GM18858 (cell line): ENCODE measurements around the gene CCDC6.
"Not testable (repeated sequence)": the region's sequence is repeated elsewhere in the genome, so short reads cannot be mapped to it uniquely, and the experiment has no call there.

Experiments used
- ATAC-seq: cut with Tn5 transposase; IDR thresholded peaks from one replicate; pipeline ENCODE4 v1.9.1; 2021; ENCODE audit not compliant: unreplicated experiment

The CCDC6 gene

DNA sequence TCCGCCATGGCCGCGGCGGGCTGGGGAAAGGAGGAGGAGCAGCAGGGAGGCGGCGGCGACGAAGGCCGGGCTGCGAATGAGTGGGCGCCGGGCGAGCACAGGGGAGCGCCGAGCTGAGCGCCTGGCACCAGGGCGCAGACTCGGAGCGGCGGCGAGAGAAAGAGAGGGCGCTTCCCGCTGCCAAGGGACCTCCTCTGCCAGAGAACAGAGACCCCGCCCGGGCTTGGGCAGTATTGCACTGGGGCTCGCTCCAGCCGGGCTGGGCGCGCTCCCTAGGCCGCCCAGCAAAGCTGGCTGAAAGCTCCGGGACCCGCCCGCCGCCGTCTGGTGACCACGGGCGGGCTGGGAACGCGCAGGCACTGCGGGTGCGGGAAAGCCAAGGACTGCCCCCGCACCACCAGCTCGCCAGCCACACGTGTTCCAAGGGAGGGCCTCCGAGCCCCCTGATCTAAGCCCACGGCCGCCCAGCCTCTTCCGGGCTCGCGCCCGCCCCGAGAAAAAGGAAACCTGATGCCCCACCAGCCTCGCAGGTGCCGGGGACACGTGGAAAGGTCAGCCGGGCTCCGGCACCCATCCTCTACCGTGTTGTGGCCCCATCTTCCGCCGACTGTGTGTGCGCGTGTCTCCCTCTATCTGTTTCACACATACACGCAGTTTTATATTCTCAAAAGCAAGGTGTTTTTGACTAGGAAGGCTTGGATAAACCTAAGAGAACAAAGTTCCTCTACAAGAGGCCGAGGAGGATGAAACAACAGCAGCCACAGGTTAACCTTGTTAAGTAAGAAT is at the start of gene CCDC6:
Gene CCDC6, minus strand, starts transcription at position 140 of the 786 bp plus-strand sequence. Its CDS starts 132 bp downstream, at position 8.
- peak; percentile 75 for ATAC-seq

DNA sequence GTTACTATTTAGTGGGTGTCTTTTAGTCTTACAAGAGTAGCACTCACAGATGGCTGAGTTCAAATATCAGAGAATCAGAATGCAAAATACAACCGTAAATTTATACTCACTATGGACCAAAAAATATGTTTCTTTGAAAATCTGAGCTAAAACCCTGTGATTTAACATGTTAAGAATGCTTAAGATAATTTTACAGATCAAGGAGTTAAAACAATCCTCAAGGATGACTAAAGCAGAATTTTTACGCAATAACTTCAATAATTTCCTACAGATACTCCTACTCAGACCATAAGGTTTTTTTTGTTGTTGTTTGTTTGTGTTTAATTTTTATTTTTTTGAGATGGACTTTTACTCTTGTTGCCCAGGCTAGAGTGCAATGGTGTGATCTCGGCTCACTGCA is 47.9 kb upstream of the CCDC6 start:
- no peak for ATAC-seq

DNA sequence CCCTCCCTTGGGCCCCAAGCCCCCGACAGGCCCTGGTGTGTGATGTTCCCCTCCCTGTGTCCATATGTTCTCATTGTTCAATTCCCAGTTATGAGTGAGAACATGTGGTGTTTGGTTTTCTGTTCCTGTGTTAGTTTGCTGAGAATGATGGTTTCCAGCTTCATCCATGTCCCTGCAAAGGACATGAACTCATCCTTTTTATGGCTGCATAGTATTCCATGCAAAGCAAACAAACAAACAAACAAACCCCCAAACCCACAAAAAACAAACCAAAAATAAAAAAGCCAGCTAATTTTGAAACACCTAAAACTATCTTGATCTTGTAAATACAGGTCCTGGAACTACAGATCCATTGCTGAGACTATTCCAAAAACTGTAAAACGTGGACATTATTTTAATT is 47.4 kb upstream of the CCDC6 start:
- ATAC-seq, result not testable (repeated sequence)

DNA sequence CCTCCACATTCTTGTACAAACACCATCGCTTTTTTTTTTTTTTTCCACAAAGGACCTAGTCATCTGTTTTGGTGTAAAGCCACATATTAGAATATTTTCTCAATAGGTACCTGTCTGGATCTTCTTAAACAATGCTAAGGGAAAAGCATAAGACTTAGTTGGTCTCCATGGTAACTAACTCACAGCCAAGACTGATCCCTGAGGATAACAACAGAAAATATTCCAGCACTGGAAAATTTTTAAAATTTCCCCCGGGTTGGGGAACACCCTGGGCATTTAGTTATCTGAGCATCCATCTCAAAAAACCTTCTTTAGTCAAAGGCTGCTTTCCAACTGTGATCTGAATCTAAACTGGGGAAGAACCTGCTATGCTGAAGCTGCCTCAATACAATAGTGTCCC is 43.7 kb upstream of the CCDC6 start:
- ATAC-seq, result no peak

DNA sequence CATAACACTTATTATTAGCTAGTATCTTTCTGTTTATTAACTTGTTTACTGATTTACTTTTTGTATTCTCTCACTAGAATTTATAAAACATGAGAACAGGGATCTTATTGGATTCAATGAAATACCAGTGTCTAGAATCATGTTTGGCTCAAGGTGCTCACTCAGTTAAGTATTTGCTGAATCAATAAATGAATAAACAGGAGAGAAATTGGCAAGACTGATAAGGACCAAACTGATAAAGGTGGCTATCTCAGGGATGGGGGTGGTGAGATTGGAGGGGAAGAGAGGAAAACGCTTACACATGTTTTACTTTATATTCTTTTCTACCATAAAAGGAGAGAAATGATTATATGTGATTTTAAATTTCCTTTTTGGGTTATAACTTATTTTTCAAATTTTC is 43.3 kb upstream of the CCDC6 start:
- ATAC-seq, result no peak

DNA sequence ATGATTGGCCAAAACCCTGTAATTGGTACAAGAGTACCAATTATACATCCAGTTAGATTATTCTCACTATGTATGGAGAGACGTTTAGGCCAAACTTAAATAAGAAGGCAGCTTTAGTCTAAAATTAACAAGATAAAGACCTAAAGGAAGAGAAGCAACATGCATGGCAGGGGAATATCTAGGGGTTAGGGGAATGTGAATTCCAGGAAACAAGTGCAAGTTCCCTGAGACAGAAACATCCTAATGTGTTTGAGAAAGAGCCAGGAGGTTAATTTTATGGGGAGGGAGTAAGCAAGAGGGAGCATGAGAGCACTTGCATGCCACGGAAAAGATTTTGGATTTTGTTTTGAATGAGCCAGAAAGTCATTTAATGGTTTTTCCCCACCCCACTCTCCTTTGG is 39.6 kb upstream of the CCDC6 start:
- no peak for ATAC-seq

DNA sequence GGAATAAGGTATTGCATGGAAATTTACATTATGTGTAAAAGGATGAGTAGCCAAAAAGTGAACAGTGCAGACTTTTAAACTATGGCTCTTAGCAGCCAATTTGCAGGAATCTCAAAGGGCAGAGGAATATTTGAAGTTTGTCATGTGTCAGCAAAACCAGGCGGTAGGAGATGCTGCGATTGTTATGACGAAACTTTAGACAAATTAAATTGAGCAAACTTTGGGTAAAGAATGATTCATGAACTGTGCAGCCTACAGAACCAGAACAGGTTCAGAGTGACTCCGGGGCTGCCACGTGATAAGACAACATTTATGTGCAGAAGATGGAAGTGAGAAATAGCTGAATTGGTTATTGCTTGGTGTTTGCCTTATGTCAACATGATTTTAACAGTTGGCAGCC is 39.2 kb upstream of the CCDC6 start:
- ATAC-seq, result no peak

DNA sequence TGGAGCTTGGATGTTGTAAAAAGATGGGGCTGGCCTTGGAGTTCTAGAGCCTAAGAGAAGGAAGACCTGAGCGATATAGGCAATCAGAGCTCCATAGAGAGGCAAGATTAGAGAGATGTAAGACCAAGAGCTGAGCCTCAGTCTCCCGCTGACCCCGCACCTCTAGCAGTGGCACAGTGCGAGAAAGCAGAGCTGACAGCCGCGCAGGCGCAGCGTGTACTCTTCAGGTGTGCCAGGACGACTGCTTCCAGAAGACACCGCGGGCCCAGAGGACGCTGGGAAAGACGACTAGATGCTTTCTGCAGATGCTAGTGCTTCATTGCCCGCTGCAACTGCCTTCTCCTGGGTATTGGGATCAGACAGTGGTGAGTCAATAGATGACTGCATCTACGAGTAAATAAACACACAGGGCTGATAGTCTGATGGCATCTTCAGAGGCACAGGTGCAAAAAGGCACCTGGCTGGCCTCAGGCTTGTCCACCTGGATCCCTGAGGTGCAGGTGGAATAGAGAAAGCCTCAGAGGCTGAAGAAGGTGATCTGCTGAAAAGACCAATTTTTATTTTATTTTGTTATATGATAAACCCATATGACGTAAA is 38.1 kb upstream of the CCDC6 start:
- ATAC-seq, result no peak

DNA sequence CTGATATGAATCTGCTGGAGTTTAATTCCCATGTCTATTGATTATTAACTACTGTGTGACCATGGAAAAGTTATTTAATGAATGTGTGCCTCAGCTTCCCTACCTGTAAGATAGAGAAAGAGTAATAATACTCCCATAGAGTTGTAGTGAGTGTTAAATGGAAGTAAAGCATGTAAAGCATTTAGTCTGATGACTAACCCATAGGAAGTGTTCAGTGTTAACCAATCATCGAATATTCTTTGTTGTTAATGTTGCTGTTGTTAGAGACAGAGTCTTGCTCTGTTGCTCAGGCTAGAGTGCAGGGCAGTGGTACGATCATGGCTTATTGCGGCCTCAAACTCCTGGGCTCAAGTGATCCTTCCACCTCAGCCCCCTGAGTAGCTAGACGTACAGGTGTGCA is 36.2 kb upstream of the CCDC6 start:
- no peak for ATAC-seq

DNA sequence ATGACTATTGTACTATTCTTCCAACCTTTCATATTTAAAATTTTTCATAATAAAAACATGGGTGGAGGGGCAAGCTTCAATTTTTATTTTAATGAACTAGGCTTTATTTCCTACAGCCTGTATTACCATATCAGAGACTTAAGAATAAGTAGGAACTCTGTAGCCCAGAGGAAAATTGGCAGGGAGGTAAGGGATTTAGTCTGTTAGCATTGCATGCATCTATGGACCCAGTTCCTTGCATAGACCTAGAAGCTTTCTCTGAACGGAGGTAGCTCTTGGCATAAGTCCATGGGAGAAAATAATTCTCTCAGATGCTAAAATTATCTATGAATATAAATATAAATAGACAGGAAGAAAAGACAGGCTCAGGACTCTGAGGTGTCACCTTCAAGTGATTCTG is 31.4 kb upstream of the CCDC6 start:
- no peak for ATAC-seq

DNA sequence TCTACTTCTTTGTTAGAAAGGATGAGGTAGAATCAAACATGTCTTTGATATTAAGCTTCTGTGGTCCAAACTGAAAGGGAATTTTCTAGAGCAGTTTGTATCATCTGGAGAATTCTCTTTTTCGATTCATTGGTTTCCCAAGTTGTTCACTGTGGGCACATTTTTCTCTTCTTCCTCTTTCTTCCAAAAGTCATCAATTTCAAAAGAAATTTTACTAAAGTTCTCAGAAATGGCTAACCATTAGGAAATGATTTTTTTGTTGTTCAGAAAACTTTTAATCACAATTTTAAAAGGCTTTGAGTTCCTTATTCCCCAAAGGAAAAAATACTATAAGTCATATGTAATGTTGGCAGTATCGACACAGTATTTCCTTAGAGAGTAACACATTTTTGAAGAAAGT is 28.3 kb upstream of the CCDC6 start:
- no peak for ATAC-seq

DNA sequence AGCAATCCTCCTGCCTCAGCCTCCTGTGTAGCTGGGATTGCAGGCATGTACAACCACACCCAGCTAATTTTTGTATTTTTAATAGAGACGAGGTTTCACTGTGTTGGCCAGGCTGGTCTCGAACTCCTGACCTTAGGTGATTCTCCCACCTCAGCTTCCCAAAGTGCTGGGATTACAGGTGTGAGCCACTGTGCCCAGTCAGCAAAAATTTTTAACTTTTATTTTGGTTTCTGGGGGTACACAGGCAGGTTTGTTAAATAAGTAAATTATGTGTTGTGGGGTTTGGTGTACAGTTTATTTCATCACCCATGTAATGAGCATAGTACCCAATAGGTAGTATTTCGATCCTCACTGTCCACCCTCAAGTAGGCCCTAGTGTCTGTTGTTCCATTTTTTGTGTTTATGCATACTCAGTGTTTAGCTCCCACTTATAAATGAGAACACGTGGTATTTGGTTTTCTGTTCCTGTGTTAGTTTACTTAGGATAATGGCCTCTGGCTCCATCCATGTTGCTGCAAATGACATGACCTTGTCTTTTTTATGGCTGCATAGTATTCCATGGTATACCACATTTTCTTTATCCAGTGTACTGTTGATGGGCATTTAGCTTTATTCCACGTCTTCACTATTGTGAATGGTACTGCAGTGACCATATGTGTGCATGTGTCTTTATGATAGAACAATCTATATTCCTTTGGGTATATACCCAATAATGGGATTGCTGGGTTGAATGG is 24.6 kb upstream of the CCDC6 start:
- not testable (repeated sequence) for ATAC-seq

DNA sequence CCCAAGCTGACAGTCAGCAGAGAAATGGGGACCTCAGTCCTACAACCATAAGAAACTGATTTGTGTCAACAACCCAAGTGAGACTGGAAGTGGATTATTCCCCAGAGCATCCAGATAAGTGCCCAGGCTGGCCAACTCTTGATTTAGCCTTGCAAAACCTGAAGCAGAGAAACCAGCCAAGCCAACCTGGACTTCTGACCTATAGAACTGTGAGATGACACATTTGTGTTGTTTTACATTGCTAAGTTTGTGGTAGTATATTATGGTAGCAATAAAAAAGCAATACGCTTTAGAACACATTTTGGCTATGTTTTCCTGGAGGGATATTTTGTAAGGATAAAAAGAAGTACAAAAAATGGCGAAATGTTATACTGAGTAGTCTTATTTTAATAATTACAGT is 19.7 kb upstream of the CCDC6 start:
- no peak for ATAC-seq

DNA sequence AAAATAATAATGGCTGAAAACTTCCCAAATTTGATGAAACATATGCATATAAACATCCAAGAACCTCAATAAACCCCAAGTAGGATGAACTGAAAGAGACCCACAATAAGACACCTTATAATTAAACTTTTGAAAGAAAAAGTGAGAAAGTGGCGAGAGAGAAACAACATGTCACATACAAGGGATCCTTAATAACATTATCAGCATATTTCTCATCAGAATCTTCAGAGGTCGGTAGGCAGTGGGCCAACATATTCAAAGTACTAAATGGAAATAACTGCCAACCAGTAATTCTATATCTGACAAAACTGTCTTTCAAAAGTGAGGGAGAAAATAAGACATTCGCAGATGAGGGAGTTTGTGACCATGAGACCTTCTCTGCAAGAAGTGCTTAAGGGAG is 16.6 kb upstream of the CCDC6 start:
- ATAC-seq, result no peak

DNA sequence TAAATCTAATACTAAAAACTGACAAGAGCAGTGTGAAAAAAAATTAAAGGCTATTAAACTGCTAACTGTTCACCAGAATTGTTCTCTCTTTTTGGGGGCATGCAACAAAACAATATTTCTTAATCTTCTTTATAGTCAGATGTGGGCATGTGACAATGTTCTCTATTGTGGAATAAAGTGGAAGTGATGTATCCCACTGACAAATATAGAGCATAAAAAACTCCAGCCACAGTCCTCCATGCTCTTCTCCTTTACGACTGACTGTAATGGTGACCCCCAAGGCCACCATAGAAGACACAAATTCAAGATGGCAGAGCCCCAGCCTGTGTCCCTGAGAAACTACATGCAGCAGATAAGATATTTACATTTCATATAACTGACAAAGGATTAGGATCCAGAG is 11.6 kb upstream of the CCDC6 start:
- no peak for ATAC-seq

DNA sequence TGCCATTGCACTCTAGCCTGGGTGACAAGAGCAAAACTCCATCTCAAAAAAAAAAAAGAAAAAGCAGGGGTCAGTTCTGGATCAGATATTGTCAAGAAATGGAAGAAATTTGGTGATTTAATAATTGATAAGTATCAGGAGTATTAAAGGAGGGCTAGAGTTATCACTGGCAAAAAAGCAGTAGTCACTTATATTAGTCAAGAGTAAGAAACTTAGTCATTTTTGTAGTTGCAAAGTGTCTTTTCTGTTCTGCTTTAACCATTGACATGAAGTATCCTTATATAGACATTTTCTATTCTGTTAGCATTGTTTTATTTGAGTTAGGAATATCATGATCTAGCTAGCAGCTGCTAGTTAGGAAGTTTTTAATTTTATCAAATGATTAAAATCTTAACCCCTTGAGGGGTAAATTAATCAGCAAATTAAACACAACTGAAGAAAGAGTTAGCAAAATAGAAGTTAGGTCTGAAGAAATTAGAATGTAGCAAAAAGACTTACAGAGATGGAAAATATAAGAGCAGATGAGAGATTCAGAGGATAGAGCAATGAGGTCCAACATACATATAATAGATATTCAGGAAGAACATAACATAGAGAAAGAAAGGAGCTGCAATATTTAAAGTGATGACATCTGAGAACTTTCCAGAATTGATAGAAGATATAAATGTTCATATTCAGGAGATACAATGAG is 7.3 kb upstream of the CCDC6 start:
- ATAC-seq, result peak; percentile 48

DNA sequence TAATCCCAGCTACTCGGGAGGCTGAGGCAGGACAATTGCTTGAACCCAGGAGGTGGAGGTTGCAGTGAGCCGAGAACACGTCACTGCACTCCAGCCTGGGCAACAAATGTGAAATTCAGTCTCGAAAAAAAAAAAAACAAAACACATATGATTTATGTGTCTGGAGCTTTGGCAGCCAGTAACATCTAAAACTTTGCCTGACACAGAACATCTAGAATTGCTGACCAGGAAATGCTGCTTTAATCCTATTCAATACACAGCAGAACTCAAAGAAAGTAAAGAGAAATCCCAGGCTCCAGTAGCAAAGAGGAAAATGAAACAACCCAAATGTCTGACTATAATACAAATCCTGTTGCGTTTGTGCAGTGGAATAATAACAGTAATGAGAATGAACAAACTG is 4.5 kb upstream of the CCDC6 start:
- ATAC-seq, result no peak

DNA sequence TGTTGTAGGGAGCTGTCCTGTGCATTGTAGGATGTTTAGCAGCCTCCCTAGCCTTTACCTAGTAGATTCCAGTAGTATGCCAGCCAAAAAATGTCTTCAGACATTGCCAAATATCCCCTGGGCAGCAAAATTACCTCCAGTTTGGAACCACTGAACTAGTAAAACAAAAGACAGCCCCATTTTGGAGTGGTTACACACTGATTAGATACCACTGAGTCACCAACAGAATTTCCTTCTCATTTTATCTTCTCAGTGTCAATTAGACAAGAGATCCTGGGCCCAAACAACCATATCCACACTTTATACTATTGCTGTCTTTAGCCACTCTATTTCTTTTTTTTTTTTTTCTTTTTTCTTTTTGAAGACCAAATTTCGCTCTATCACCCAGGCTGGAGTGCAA is 3.5 kb upstream of the CCDC6 start:
- no peak for ATAC-seq

DNA sequence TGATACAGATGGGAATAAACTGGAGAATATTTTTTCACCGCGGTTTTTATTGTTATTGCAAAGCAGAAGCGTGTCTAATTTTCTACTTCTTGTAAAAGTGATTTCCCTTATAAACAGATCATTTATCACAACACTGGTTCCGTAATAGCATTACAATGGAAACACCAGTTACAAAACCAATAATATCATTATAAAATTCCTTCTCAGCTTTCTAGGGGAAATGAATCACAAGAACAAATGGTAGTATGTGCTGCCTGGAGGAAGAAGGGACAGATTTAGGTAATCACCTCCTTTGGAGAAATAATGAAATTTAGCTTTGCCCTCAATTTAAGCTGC is 2.4 kb upstream of the CCDC6 start:
- no peak for ATAC-seq

DNA sequence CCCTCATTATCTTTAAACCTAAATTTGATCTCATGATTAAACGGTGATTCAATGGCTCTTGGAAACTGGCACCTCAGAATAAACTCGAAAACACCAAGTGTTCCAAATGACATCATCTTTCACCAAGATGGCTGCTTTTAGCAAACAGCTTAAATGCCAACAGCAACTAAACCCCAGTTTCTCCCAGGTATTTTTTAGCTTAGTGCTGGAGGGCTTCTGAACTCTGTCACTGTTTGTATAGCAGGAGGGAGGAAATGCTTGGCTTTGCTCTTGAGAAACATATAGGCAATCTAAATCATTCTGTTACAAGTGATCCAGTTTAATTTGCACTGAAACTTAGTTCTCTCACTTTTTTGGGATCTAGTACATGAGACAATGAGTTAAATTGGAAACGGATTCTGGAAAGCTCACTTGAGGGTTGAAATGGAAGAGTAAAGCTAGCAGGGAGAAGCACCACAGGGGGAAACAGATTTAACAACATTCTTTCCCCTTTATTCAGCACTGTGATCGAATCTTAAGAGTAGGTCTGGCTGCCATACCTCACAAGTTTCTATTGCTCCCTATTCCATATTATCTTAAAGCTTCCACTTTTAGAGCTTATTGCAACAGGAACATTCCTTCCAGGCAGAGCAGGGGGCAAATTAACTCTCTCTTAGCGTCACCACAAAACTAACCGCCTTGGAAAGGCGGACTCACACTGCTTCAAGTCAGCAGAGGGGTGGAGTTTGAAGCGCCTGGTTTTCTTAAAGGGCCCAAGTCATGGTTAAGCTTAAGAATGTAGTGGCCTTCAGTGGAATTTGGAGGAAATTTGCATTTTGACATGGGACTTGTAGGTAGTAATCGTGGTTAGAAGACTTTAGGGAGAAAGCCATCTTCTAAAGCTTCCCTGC is 1.8 kb upstream of the CCDC6 start:
- peak; percentile 21 for ATAC-seq

DNA sequence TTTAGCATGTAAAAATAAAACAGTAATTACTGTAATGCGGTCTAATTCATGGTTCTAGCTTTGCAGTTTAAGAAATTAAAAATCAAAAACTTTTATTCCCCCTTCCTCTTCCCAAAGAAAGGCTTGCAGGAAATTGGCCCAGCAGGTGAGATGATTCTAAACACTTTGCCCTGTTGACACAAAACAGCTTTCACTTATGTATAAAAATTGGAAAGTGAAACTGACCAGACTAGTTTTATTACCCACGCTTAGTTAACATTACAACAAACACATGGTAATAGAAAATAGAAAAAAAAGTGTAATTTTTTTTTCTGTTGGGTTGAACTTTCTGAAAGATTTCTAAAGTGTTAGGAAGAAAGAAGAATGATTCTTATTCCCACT is 1.2 kb upstream of the CCDC6 start:
- no peak for ATAC-seq
